SK-N-SH treated with all-trans-retinoic acid at 6 μM for 48 hours (cell line): ENCODE results near the gene STRA6.

ENCODE experiments used
- ARNTL ChIP-seq: fragments of 450-650 bp; formaldehyde crosslinking; IDR thresholded peaks from 2 replicates; pipeline ENCODE4 v1.5.0; 2020; ENCODE audit warnings: low read depth, mild to moderate bottlenecking, moderate library complexity, borderline replicate concordance
- CREB5 ChIP-seq: fragments of 250-450 bp; sonication (Bioruptor Pico); IDR thresholded peaks from 2 replicates; pipeline ENCODE4 v1.5.1; 2020; ENCODE audit warnings: low read depth, mild to moderate bottlenecking, moderate library complexity
- CSDC2 ChIP-seq: fragments of 250-450 bp; sonication (Bioruptor Pico); IDR thresholded peaks from 2 replicates; pipeline ENCODE4 v1.5.0; 2020; ENCODE audit warnings: mild to moderate bottlenecking, moderate library complexity
- ESRRG ChIP-seq: fragments of 250-450 bp; sonication (Bioruptor Pico); IDR thresholded peaks from 2 replicates; pipeline ENCODE4 v1.6.1; 2021; ENCODE audit warnings: mild to moderate bottlenecking
- GLIS3 ChIP-seq: fragments of 250-450 bp; sonication (Bioruptor Pico); IDR thresholded peaks from 2 replicates; pipeline ENCODE4 v1.5.0; 2020; ENCODE audit warnings: mild to moderate bottlenecking, moderate library complexity
- PATZ1 ChIP-seq: fragments of 250-450 bp; sonication (Bioruptor Pico); IDR thresholded peaks from 2 replicates; pipeline ENCODE4 v1.8.0; 2020; ENCODE audit warnings: mild to moderate bottlenecking, moderate library complexity, borderline replicate concordance
- RARB ChIP-seq: fragments of 250-450 bp; sonication (Bioruptor Pico); IDR thresholded peaks from 2 replicates; pipeline ENCODE4 v1.8.0; 2021; ENCODE audit warnings: mild to moderate bottlenecking, moderate library complexity
- TCF4 ChIP-seq: fragments of 250-450 bp; sonication (Bioruptor Pico); IDR thresholded peaks from 2 replicates; pipeline ENCODE4 v1.8.0; 2021; ENCODE audit warnings: mild to moderate bottlenecking, moderate library complexity, borderline replicate concordance
- TOX ChIP-seq: fragments of 250-450 bp; sonication (Bioruptor Pico); IDR thresholded peaks from 2 replicates; pipeline ENCODE4 v1.8.0; 2021; ENCODE audit warnings: mild to moderate bottlenecking, moderate library complexity, borderline replicate concordance
- TSHZ2 ChIP-seq: fragments of 250-450 bp; sonication (Bioruptor Pico); IDR thresholded peaks from 2 replicates; pipeline ENCODE4 v1.5.0; 2020; ENCODE audit warnings: mild to moderate bottlenecking, moderate library complexity
- ZC3H10 ChIP-seq: fragments of 250-450 bp; sonication (Bioruptor Pico); IDR thresholded peaks from 2 replicates; pipeline ENCODE4 v1.5.1; 2021; ENCODE audit warnings: mild to moderate bottlenecking, moderate library complexity
- ZFP3 ChIP-seq: fragments of 250-450 bp; sonication (Bioruptor Pico); IDR thresholded peaks from 2 replicates; pipeline ENCODE4 v1.5.0; 2020; ENCODE audit warnings: mild to moderate bottlenecking, moderate library complexity
- ZNF565 ChIP-seq: fragments of 450-650 bp; formaldehyde crosslinking; conservative IDR thresholded peaks from 2 replicates; pipeline ENCODE4 v1.5.0; 2020; ENCODE audit warnings: low read depth, mild to moderate bottlenecking, moderate library complexity
- ZNF70 ChIP-seq: fragments of 450-650 bp; formaldehyde crosslinking; IDR thresholded peaks from 2 replicates; pipeline ENCODE4 v1.5.0; 2020; ENCODE audit warnings: mild to moderate bottlenecking, moderate library complexity

- TF ChIP-seq ZNF70 (CRISPR knock-in tag) (no peak), ZFP3 (CRISPR knock-in tag) (no peak), ARNTL (no peak), GLIS3 (CRISPR knock-in tag) (no peak), RARB (CRISPR knock-in tag) (no peak), ESRRG (CRISPR knock-in tag) (no peak), TCF4 (CRISPR knock-in tag) (no peak), PATZ1 (CRISPR knock-in tag) (no peak), CSDC2 (CRISPR knock-in tag) (no peak), ZC3H10 (no peak), CREB5 (CRISPR knock-in tag) (no peak), TOX (CRISPR knock-in tag) (no peak), TSHZ2 (CRISPR knock-in tag) (no peak), ZNF565 (CRISPR knock-in tag) (no peak)
These were observed 24.4 kb upstream of the STRA6 start for GRCh38 chr15:74226761-74227540.
